GM18520 (cell line): ENCODE results near the gene RC3H2.

Experiments used
- ATAC-seq: cut with Tn5 transposase; IDR thresholded peaks from one replicate; pipeline ENCODE4 v1.9.1; 2021; ENCODE audit not compliant: unreplicated experiment

The RC3H2 gene, protein sequence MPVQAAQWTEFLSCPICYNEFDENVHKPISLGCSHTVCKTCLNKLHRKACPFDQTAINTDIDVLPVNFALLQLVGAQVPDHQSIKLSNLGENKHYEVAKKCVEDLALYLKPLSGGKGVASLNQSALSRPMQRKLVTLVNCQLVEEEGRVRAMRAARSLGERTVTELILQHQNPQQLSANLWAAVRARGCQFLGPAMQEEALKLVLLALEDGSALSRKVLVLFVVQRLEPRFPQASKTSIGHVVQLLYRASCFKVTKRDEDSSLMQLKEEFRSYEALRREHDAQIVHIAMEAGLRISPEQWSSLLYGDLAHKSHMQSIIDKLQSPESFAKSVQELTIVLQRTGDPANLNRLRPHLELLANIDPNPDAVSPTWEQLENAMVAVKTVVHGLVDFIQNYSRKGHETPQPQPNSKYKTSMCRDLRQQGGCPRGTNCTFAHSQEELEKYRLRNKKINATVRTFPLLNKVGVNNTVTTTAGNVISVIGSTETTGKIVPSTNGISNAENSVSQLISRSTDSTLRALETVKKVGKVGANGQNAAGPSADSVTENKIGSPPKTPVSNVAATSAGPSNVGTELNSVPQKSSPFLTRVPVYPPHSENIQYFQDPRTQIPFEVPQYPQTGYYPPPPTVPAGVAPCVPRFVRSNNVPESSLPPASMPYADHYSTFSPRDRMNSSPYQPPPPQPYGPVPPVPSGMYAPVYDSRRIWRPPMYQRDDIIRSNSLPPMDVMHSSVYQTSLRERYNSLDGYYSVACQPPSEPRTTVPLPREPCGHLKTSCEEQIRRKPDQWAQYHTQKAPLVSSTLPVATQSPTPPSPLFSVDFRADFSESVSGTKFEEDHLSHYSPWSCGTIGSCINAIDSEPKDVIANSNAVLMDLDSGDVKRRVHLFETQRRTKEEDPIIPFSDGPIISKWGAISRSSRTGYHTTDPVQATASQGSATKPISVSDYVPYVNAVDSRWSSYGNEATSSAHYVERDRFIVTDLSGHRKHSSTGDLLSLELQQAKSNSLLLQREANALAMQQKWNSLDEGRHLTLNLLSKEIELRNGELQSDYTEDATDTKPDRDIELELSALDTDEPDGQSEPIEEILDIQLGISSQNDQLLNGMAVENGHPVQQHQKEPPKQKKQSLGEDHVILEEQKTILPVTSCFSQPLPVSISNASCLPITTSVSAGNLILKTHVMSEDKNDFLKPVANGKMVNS

GRCh38 chr9:122904823-122905710, at the start of gene RC3H2:
Gene RC3H2 (minus strand): TSS chr9:122905359. CDS start chr9:122897509, 7,850 bp downstream.
- ATAC-seq = peak; percentile 77

- ATAC-seq = no peak
Measured at GRCh38 chr9:122954253-122954691, 49.1 kb upstream of the RC3H2 start.

DNA sequence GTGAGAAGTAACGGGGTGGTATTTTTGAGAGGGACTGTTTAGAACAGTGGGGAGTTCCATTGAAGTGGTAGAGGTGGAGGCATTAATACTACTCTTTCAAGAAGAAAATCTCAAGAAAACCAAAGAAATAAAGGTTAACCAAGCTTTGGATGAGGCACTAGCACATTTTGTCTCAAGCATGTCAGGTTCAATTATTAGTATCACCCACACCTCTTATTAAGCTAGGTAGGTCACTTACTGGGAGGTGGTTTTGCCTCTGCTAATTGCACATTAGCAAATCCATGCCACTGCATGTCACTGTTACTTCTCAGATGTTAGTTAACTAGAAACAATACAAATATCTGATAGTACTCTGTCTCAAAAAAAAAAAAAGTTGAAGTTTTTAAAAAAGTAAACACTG, 45.9 kb upstream of the RC3H2 start:
- no peak for ATAC-seq

DNA sequence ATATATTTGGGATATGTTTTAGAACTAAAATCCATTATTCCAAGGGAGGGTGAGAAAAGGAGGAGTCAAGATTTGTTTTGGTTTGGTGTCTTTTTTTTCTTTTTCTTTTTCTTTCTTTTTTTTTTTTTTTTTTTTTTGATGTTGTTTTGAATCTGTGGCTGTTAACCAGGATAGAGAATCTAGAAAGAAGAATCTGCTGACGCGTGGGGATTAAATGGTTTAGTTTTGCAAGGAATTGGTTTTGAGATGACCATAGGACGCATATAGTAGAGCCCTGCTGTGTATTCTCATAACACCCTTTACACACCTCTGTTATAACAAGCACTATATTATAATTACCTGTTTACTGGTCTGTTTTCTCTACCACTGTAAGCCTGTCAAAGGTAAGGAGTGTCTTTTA, 45.1 kb upstream of the RC3H2 start:
- ATAC-seq = no peak

DNA sequence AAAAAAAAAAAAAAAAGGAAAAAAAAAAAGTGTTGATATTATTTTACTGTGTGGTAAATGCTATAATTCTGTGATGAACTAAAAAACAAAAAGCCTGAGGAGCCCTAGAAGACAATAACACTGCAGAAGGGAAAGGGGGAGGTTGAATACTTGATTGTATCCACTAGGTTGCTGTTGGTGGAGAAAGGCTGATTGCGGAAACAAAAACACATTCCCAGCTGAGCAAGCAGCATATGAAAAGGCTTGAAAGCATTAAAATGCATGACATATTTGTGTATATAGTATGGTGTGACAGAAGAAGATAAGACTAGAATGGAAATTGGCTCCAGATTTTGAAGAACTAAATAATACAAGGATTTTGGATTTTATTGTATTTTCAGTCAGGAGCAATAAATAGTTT, 44.5 kb upstream of the RC3H2 start:
- ATAC-seq = no peak

DNA sequence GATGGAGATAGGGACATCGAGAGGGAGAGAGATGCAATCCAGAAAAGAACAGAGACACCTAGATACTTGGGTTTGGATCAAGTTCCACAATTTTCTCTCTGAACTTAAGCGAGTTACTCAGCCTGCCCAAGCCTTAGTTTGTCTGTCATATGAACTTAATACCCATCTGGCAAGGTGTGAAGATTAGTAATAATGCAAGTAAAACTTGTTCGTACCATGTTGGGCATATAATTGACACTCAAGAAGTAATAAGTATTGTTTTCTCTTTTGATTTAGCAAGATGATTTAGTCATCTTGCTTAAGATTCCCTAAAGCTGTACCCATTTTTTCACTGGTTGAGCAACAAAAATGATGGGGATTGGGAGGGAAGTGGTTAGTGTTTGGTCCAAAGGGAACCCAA, 43.2 kb upstream of the RC3H2 start:
- ATAC-seq = peak; percentile 82

DNA sequence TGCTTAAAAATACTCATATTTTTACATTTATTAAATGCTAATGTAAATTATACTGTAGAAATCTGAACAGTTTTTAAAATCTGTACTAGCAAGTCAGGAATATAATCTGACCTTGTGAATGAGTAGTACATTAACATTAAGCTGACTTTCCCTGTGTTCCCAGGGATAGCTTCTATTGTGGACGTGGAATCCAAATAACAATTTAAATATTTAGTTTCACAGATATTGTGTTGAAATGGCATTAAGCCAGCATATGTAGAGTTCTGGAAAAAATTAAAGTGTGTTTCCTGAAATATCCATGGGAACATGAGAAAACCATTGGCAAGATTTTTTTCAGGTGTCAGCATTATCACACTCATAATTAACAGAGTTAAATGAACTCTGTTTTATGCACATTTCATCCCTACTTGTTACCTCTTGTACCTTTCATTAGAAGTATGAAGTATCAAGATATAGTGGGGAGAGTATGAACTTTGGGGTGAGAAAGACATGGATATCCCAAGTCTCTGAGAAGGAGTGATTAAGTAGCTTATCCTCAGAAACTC, 41.4 kb upstream of the RC3H2 start:
- ATAC-seq = no peak

DNA sequence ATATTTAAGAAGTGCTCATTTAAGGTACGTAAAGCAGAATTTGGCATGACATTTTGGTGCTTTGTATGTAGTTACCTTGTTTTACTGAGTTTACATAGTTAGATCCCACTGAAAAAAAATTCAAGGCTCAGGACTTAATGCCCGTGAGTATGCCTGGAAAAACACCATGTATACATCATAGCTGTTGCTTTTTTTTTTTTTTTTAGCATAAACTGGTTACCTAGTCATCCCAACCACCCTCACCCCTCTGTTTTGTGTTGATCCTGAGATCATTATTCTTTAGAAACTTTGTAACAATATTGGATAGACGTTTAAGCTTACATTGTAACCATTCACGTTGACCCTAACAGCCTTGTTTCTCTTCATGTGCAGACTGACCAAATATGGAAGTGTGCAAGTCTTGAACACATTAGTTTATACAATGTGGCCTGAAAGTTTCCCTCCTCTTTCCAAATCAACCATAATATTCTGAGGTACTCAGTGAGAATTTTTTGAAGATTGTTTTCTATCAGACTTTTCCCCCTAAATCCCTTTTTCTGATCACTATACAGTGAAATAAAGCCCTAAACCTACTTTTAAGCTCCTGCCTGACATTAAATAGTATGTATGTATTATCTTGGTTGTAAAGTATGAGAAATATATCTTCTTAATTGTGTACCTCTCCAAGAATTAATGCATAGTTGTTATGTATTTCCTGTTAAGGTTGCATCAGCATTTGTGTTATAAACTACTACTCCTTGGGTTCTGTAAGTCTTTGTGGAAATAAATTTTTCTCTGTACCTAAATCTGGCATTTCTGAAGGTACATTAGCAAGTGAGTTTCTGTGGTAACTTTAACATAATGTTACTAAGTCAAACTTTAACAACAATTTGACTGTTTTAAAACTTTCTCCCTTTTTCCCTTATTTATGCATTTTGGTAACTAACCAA, 40.1 kb upstream of the RC3H2 start:
- no peak for ATAC-seq

DNA sequence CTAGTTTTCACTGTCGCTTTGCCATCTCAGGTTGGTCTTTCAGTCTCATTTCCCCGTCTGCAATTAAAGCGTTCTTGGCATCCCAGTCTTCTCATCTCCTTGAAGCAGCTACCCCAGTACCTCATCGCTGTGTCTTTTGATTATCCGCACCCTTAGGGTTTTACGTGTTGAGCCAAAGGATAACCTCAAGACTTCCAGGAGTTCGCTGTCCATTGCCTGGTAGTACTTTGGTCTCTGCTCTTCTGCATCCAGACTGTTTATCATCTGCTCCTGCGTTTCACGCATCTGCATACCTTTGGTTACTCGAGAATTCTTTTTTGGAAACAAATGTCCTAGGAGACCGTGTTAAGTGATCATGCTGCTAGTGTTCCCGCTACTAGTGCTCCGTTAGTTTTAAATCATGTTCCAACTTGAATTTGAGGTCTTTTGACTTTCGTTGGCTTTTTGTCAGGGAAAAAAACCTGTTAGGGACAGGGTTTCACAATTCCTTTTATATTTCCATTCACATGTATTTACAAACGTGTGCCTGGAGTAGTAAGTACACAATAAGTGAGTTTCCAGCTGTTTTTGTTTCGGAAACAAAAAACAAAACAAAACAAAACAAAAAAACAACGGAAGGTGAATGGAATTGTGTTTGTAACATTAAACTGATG, 36.5 kb upstream of the RC3H2 start:
- ATAC-seq = no peak

GRCh38 chr9:122940749-122941581, 35.8 kb upstream of the RC3H2 start, which contains the start of gene RABGAP1:
Gene RABGAP1 (plus strand): TSS chr9:122941020. CDS start chr9:122957060, 16,040 bp downstream.
- ATAC-seq = peak; percentile 96

GRCh38 chr9:122940454-122940748, 35.2 kb upstream of the RC3H2 start:
- no peak for ATAC-seq

- no peak for ATAC-seq
Measured at GRCh38 chr9:122939601-122940000, 34.4 kb upstream of the RC3H2 start.

- no peak for ATAC-seq
Measured at GRCh38 chr9:122936883-122937282, 31.7 kb upstream of the RC3H2 start.

GRCh38 chr9:122936464-122936863, 31.3 kb upstream of the RC3H2 start:
- ATAC-seq = no peak

GRCh38 chr9:122931226-122932121, 26.3 kb upstream of the RC3H2 start, which contains the start of gene ZBTB26:
Gene ZBTB26 (minus strand): TSS chr9:122931512. CDS start chr9:122919934, 11,578 bp downstream.
- ATAC-seq = peak; percentile 92

DNA sequence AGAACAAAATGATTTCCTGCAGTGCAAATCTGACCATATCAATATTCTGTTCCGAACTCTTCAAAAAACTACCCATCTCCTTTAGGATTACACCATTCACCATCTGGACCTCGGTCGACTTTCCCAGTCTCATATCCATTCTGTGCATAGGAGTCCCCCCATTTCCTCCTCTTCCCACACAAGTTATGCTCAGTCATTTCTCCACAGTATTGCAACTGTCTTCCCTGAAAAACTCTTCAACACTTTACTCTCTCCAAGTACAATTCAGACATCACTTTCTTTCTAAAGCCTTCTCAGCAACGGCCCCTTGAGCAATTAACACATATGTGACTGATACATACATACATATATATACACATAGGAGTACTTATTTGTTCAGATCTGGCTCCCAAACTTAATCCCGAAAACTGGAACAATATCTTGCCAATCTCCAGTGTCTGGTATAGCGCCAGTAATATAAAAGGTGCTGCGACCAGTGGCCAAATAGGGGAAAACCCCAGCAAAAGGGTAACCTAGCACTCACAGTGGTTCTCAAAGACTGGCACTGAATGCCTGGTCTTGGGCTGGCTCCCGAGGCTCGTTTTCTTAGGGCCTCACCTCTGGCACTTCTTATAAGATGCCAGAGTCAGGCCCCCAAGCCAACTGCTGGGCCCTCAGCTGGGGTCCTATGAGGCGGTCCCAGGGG, 25.5 kb upstream of the RC3H2 start:
- ATAC-seq = peak; percentile 19
